ENCODE measurements around the gene NELFB. TPM values are rescaled to one million over a fixed set of nuclear protein-coding genes. Genes with fewer than 3 reads are reported as not detected.
"Not testable (repeated sequence)": the region's sequence is repeated elsewhere in the genome, so short reads cannot be mapped to it uniquely, and the experiment has no call there.

Gene NELFB
- total and polyA plus RNA-seq, 9 of the 15 experiments (the other 6 are each of a cell fraction or from before 2014, with no cell fraction given): 0.24 to 84.0 (median 29.7) TPM

DNA sequence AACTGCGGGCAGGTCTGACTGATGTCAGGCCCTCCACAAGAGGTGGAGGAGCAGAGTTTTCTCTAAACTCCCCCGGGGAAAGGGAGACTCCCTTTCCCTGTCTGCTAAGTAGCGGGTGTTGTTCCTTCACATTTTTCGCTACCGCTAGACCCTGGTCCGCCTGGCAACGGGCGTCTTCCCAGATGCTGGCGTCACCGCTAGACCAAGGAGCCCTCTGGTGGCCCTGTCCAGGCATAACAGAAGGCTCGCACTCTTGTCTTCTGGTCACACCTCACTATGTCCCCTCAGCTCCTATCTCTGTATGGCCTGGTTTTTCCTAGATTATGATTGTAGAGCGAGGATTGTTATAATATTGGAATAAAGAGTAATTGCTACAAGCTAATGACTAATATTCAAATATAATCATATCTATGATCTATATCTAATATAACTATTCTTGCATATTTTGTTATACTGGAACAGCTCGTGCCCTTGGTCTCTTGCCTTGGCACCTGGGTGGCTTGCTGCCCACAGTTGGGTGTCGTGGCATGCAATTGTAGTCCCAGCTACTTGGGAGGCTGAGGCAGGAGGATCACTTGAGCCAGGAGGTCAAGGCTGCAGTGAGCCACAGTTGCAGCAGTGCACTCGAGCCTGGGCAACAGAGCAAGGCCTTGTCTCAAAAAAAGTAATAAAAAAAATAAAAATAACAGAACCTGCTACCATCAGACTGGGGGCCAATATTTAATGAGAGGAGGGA is 7.2 kb downstream of the NELFB start:
- peaks cover 0 to 31% of the 10 kb centered on the region in 2 experiments; a peak in 2 of 5 replicates for H3K4me1 ChIP-seq (replicated peaks in 1 of 2; ENCODE audit: control insufficient read depth in 2 of 2, insufficient read depth in 2 of 2, low read length in 2 of 2)
- H4K20me1 ChIP-seq (replicated peaks; ENCODE audit: control insufficient read depth, insufficient read depth, low read length); CTCF ChIA-PET (ENCODE audit: low intra/inter-chr PET ratio); H3K4me3 ChIP-seq; BruUV-seq (replicated peaks); H3K9ac ChIP-seq (ENCODE audit: insufficient read depth in 1 of 2, low read depth in 2 of 2, low read length in 2 of 2); H3K4me2 ChIP-seq (ENCODE audit: insufficient read depth, low read length); H3K9me3 ChIP-seq (replicated peaks; ENCODE audit: control insufficient read depth, insufficient read depth, low read depth, low read length); H2AFZ ChIP-seq (ENCODE audit: low read depth, low read length); H3K27ac ChIP-seq (ENCODE audit: extremely low read depth, low read depth, low read length); H3K79me2 ChIP-seq (ENCODE audit: control insufficient read depth, insufficient read depth, low read length); H3K27me3 ChIP-seq (ENCODE audit: control insufficient read depth in 2 of 2, insufficient read depth in 2 of 2, low read length in 2 of 2); in situ Hi-C loops (cut with MboI); H3K9me1 ChIP-seq (ENCODE audit: control insufficient read depth, insufficient read depth, low read length); intact Hi-C loops (cut with micrococcal nuclease): not testable (repeated sequence)
- ATAC-seq (peak; percentile 72), DNase-seq (ENCODE audit: extremely low read depth in 1 of 4, low spot score in 3 of 4) (peak in 1 of 4 experiments; percentile 54), FAIRE-seq (peak; percentile 35)
- peaks cover 66% of the 10 kb centered on the region; the same call in 2 of the 3 replicates for H3K36me3 ChIP-seq (ENCODE audit: control insufficient read depth, insufficient read depth, low read length)
- POLR2A ChIA-PET: interaction anchor here (0.6 to 2.4 kb wide), 8 partner anchors 15 to 427 kb away, joined by 3 to 13 read pairs (median 3); partner anchors contain the start of genes TOR4A and TUBB4B
- WGBS (ENCODE audit: insufficient coverage, low coverage, missing lambda C conversion rate): 27% methylated on average over 14 of the region's 15 CpGs
- TF ChIP-seq, protein P1, sequence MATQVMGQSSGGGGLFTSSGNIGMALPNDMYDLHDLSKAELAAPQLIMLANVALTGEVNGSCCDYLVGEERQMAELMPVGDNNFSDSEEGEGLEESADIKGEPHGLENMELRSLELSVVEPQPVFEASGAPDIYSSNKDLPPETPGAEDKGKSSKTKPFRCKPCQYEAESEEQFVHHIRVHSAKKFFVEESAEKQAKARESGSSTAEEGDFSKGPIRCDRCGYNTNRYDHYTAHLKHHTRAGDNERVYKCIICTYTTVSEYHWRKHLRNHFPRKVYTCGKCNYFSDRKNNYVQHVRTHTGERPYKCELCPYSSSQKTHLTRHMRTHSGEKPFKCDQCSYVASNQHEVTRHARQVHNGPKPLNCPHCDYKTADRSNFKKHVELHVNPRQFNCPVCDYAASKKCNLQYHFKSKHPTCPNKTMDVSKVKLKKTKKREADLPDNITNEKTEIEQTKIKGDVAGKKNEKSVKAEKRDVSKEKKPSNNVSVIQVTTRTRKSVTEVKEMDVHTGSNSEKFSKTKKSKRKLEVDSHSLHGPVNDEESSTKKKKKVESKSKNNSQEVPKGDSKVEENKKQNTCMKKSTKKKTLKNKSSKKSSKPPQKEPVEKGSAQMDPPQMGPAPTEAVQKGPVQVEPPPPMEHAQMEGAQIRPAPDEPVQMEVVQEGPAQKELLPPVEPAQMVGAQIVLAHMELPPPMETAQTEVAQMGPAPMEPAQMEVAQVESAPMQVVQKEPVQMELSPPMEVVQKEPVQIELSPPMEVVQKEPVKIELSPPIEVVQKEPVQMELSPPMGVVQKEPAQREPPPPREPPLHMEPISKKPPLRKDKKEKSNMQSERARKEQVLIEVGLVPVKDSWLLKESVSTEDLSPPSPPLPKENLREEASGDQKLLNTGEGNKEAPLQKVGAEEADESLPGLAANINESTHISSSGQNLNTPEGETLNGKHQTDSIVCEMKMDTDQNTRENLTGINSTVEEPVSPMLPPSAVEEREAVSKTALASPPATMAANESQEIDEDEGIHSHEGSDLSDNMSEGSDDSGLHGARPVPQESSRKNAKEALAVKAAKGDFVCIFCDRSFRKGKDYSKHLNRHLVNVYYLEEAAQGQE (IDR thresholded peaks at IDR 0.05; ENCODE audit: borderline replicate concordance): peak; percentile 37; the same call in 1 of the 2 replicates
- TF ChIP-seq, protein P1 (CRISPR knock-in tag; IDR thresholded peaks at IDR 0.05; ENCODE audit: low read depth): not testable (repeated sequence)
- TF ChIP-seq, protein P2, sequence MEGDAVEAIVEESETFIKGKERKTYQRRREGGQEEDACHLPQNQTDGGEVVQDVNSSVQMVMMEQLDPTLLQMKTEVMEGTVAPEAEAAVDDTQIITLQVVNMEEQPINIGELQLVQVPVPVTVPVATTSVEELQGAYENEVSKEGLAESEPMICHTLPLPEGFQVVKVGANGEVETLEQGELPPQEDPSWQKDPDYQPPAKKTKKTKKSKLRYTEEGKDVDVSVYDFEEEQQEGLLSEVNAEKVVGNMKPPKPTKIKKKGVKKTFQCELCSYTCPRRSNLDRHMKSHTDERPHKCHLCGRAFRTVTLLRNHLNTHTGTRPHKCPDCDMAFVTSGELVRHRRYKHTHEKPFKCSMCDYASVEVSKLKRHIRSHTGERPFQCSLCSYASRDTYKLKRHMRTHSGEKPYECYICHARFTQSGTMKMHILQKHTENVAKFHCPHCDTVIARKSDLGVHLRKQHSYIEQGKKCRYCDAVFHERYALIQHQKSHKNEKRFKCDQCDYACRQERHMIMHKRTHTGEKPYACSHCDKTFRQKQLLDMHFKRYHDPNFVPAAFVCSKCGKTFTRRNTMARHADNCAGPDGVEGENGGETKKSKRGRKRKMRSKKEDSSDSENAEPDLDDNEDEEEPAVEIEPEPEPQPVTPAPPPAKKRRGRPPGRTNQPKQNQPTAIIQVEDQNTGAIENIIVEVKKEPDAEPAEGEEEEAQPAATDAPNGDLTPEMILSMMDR (IDR thresholded peaks at IDR 0.05 in 2 of 3, conservative IDR thresholded peaks at IDR 0.05 in 1 of 3; ENCODE audit: insufficient read depth in 2 of 3, low read depth in 1 of 3, low read length in 3 of 3): peak; percentile 33 to 59 (median 42); a peak in 5 of 6 replicates
- TF ChIP-seq, protein P3, sequence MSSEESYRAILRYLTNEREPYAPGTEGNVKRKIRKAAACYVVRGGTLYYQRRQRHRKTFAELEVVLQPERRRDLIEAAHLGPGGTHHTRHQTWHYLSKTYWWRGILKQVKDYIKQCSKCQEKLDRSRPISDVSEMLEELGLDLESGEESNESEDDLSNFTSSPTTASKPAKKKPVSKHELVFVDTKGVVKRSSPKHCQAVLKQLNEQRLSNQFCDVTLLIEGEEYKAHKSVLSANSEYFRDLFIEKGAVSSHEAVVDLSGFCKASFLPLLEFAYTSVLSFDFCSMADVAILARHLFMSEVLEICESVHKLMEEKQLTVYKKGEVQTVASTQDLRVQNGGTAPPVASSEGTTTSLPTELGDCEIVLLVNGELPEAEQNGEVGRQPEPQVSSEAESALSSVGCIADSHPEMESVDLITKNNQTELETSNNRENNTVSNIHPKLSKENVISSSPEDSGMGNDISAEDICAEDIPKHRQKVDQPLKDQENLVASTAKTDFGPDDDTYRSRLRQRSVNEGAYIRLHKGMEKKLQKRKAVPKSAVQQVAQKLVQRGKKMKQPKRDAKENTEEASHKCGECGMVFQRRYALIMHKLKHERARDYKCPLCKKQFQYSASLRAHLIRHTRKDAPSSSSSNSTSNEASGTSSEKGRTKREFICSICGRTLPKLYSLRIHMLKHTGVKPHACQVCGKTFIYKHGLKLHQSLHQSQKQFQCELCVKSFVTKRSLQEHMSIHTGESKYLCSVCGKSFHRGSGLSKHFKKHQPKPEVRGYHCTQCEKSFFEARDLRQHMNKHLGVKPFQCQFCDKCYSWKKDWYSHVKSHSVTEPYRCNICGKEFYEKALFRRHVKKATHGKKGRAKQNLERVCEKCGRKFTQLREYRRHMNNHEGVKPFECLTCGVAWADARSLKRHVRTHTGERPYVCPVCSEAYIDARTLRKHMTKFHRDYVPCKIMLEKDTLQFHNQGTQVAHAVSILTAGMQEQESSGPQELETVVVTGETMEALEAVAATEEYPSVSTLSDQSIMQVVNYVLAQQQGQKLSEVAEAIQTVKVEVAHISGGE (CRISPR knock-in tag; IDR thresholded peaks at IDR 0.05): 0 out of 6 replicates have a peak, but pooled peaks of 1 of the 3 experiments have one; percentile 39
- TF ChIP-seq RAD21 (CRISPR knock-in tag; conservative IDR thresholded peaks at IDR 0.05 in 1 of 2, IDR thresholded peaks at IDR 0.05 in 1 of 2): peak; percentile 29 to 58; a peak in 3 of 4 replicates
